ENCODE results near the gene CYB561A3.
A peak's percentile ranks its signal among the peaks of the same experiment; 100 is the strongest.

Gene CYB561A3

GRCh38 chr11:61342207-61342803, 19.4 kb downstream of the CYB561A3 start:
- no peak for DNase-seq

GRCh38 chr11:61341706-61342105, 20.0 kb downstream of the CYB561A3 start:
- no peak for DNase-seq

- DNase-seq = no peak
These were observed 20.7 kb downstream of the CYB561A3 start for GRCh38 chr11:61340979-61341378.

- DNase-seq = no peak
These were observed 22.2 kb downstream of the CYB561A3 start for GRCh38 chr11:61339490-61339878.

GRCh38 chr11:61338783-61339489, 22.7 kb downstream of the CYB561A3 start:
- no peak for DNase-seq

GRCh38 chr11:61337706-61338470, 23.8 kb downstream of the CYB561A3 start:
- DNase-seq = no peak

- DNase-seq = peak; percentile 93
These were observed 25.3 kb downstream of the CYB561A3 start for GRCh38 chr11:61336171-61336935.

- no peak for DNase-seq
These were observed 26.3 kb downstream of the CYB561A3 start for GRCh38 chr11:61335355-61335710.

GRCh38 chr11:61334434-61335354, 27.0 kb downstream of the CYB561A3 start:
- DNase-seq = peak; percentile 22

GRCh38 chr11:61333550-61334433, 27.9 kb downstream of the CYB561A3 start:
- no peak for DNase-seq

- DNase-seq = peak; percentile 98
These were observed 28.7 kb downstream of the CYB561A3 start, which contains the start of the genes DDB1 and TKFC for GRCh38 chr11:61332797-61333549. DDB1 (minus strand) TSS chr11:61333105; CDS start chr11:61332968, 137 bp downstream. TKFC (plus strand) TSS chr11:61333228; CDS start chr11:61334729, 1,501 bp downstream.

GRCh38 chr11:61332281-61332796, 29.3 kb downstream of the CYB561A3 start:
- DNase-seq = peak; percentile 49

GRCh38 chr11:61331651-61332050, 30.0 kb downstream of the CYB561A3 start:
- no peak for DNase-seq

- DNase-seq = no peak
These were observed 31.8 kb downstream of the CYB561A3 start for GRCh38 chr11:61329871-61330270.

GRCh38 chr11:61328351-61328750, 33.3 kb downstream of the CYB561A3 start:
- no peak for DNase-seq

- DNase-seq = no peak
These were observed 34.0 kb downstream of the CYB561A3 start for GRCh38 chr11:61327669-61328071.

GRCh38 chr11:61325649-61326414, 35.9 kb downstream of the CYB561A3 start:
- no peak for DNase-seq

GRCh38 chr11:61315260-61315659, 46.4 kb downstream of the CYB561A3 start:
- no peak for DNase-seq

- no peak for DNase-seq
These were observed 50.9 kb downstream of the CYB561A3 start for GRCh38 chr11:61310749-61311148.
